Peyer's patch (tissue), 4 donors: Measurements from ENCODE around the gene HSPB8. TPM values are rescaled to one million over a fixed set of nuclear protein-coding genes. Genes with fewer than 3 reads are reported as not detected.

Experiments used
- DNase-seq, 3 donors: peaks; one replicate each; pipeline ENCODE4 v3.0.0-alpha.2; 2017 to 2019
- H3K27ac ChIP-seq, 4 donors: fragments of 200-600 bp; sonication (generic); one replicate each; pipeline ENCODE4 v1.5.1; 2016 to 2019
- H3K27me3 ChIP-seq, 2 donors: fragments of 200-600 bp; sonication (generic); one replicate each; pipeline ENCODE4 v1.5.1; 2019
- H3K36me3 ChIP-seq, 3 donors: fragments of 200-600 bp; sonication (generic); one replicate each; pipeline ENCODE4 v1.5.1; 2016 to 2019
- H3K4me1 ChIP-seq, 4 donors: fragments of 200-600 bp; sonication (generic); one replicate each; pipeline ENCODE4 v1.5.1; 2016 to 2019
- H3K4me3 ChIP-seq, 4 donors: fragments of 200-600 bp; sonication (generic); 1 replicate in 3 of 4; 2 replicates in 1 of 4; pipeline ENCODE4 v1.5.1; 2016 to 2019; ENCODE audit warnings: mild to moderate bottlenecking in 1 of 4
- H3K9me3 ChIP-seq, 4 donors: fragments of 200-600 bp; sonication (generic); one replicate each; pipeline ENCODE4 v1.5.1; 2016 to 2019; ENCODE audit warnings: mild to moderate bottlenecking in 1 of 4
- POLR2A ChIP-seq, 2 donors: fragments of 450-650 bp; IDR thresholded peaks; one replicate each; pipeline ENCODE4 v1.5.1; 2017; ENCODE audit warnings: antibody characterized with exemption in 2 of 2, mild to moderate bottlenecking in 2 of 2, moderate library complexity in 2 of 2
- total RNA-seq, 4 donors: library from RNA; depleted of rRNA; stranded (reverse); fragments of >200 nt; gene quantifications; one replicate each; pipeline ENCODE4 v1.1.0, GENCODE V29; 2016
- TF ChIP-seq, protein P1 (sequence below), 6 experiments: fragments of 450-650 bp in 4 of 6; fragments of 200-600 bp in 2 of 6; sonication (generic) in 1 of 6; IDR thresholded peaks; one replicate each; pipeline ENCODE4 v1.5.1; 2017 to 2019; ENCODE audit warnings: antibody characterized with exemption in 6 of 6, mild to moderate bottlenecking in 3 of 6, moderate library complexity in 1 of 6

Gene HSPB8
- total RNA-seq = 10 to 100 TPM in 2 of 4 donors, 1 to 10 TPM in 2; 3.7 to 20.6 (median 8.4) TPM

GRCh38 chr12:119178544-119179334, at the start of gene HSPB8:
Gene HSPB8 (plus strand): TSS chr12:119178931. CDS start chr12:119179313, 382 bp downstream.
- TF ChIP-seq POLR2A (IDR thresholded peaks at IDR 0.05) = peak in 1 of 2 donors; percentile 42
- TF ChIP-seq, protein P1, sequence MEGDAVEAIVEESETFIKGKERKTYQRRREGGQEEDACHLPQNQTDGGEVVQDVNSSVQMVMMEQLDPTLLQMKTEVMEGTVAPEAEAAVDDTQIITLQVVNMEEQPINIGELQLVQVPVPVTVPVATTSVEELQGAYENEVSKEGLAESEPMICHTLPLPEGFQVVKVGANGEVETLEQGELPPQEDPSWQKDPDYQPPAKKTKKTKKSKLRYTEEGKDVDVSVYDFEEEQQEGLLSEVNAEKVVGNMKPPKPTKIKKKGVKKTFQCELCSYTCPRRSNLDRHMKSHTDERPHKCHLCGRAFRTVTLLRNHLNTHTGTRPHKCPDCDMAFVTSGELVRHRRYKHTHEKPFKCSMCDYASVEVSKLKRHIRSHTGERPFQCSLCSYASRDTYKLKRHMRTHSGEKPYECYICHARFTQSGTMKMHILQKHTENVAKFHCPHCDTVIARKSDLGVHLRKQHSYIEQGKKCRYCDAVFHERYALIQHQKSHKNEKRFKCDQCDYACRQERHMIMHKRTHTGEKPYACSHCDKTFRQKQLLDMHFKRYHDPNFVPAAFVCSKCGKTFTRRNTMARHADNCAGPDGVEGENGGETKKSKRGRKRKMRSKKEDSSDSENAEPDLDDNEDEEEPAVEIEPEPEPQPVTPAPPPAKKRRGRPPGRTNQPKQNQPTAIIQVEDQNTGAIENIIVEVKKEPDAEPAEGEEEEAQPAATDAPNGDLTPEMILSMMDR (IDR thresholded peaks at IDR 0.05) = no peak
- peak; percentile 31 to 80 (median 62) for DNase-seq
- Histone ChIP-seq H3K4me1 (no peaks in the 10 kb centered on the region), H3K27ac (peak within 1 kb of the TSS; percentile 55 to 88 (median 70)), H3K27me3 (no peaks in the 10 kb centered on the region), H3K36me3 (no peaks in the 10 kb centered on the region), H3K4me3 (peak within 1 kb of the TSS; percentile 31 to 56 (median 39)), H3K9me3 (no peaks in the 10 kb centered on the region)

DNA sequence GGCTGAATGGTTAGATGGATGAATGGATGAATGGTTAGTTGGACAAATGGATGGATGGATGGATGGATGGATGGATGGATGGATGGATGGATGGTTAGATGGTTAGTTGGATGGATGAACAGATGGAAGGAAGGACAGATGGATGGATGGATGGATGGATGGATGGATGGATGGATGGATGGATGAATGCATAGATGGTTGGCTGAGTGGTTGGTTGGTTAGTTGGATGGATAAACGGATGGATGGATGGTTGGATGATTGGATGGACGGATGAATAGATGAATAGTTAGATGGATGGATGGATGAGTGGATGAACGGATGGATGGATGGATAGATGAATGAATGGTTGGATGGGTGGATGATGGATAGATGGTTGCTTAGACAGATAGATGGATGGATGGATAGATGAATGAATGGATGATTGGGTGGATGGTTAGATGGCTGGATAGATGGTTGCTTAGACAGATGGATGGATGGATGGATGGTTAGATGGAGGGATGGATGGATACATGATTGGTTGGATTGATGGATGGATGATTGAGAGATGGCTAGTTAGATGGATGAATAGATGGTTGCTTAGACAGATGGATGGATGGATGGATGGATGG, 48.8 kb upstream of the HSPB8 start:
- no peak overlapping the region for H3K27ac ChIP-seq
- H3K27me3 ChIP-seq = no peaks in the 10 kb centered on the region
- H3K36me3 ChIP-seq = no peaks in the 10 kb centered on the region
- TF ChIP-seq POLR2A (IDR thresholded peaks at IDR 0.05) = no peak
- TF ChIP-seq, protein P1 (IDR thresholded peaks at IDR 0.05) = no peak
- no peak for DNase-seq
- H3K9me3 ChIP-seq = no peaks in the 10 kb centered on the region
- H3K4me1 ChIP-seq = no peaks in the 10 kb centered on the region
- H3K4me3 ChIP-seq = no peak overlapping the region

DNA sequence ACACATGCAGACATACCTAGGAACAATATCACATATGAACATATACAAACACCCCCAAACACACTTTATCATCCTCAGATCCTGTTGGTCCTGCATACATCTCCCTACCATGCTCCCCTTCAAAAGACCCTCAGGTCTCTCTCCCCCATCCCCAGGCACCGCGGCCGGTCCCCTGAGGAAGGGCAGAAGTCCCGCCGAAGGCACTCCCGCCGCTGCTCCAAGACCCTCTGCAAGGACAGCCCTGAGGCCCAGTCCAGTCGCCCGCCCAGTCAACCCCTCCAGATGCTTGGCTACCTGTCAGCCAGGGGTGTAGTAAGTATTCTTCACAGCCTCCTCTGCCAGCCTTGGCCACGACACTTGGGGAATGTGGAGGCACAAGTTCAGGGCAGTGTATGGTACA, 48.2 kb upstream of the HSPB8 start:
- no peak for DNase-seq
- H3K36me3 ChIP-seq = no peaks in the 10 kb centered on the region
- TF ChIP-seq, protein P1 (IDR thresholded peaks at IDR 0.05) = no peak
- TF ChIP-seq POLR2A (IDR thresholded peaks at IDR 0.05) = no peak

DNA sequence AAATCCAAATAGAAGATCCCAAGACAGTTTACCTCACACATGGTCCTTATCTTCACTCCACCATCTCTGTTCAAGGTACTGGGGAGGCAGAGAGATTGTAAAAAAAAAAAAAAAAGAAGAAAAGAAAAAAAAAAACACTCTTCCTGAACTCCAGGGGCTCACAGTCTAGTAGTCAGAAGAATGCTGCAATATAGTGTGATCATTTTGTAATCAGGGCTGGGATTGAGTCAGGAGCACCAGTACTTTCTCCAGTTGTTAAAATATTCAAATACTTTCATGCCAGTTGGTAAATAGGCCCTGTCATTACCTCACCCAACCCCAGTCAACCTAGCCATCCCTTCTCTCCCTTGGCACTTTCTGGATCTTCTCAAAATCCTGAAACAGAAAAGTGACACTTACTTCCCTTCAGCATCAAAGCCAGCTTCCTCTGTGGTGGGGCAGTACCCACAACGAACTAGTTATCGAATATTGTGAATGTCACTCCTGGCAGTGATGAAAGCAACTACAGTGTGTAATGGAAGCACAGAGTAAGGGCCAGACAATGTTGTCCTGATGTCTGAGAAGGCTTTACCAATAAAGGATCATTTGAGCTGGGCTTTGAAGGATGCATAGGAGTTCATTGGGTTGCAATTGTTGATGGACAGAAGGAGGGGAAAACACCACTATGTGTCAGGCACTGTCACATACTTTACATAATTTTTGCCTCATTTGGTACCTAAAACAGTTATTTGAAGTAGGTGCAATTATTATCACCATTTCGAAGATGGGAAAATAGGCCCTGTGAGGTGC, 44.3 kb upstream of the HSPB8 start:
- no peak overlapping the region for H3K27ac ChIP-seq
- DNase-seq = no peak
- no peak overlapping the region for H3K4me3 ChIP-seq
- no peaks in the 10 kb centered on the region for H3K9me3 ChIP-seq
- H3K27me3 ChIP-seq = no peaks in the 10 kb centered on the region
- TF ChIP-seq POLR2A (IDR thresholded peaks at IDR 0.05) = no peak
- TF ChIP-seq, protein P1 (IDR thresholded peaks at IDR 0.05) = no peak
- H3K36me3 ChIP-seq = no peaks in the 10 kb centered on the region
- no peaks in the 10 kb centered on the region for H3K4me1 ChIP-seq

More for the DNA sequence above, 48.2 kb upstream of the HSPB8 start:
- Histone ChIP-seq H3K4me1 (no peaks in the 10 kb centered on the region), H3K4me3 (no peak overlapping the region), H3K9me3 (no peaks in the 10 kb centered on the region), H3K27me3 (no peaks in the 10 kb centered on the region), H3K27ac (no peak overlapping the region)

GRCh38 chr12:119136811-119137410, 41.8 kb upstream of the HSPB8 start:
- DNase-seq = no peak
- no peaks in the 10 kb centered on the region for H3K27me3 ChIP-seq
- no peaks in the 10 kb centered on the region for H3K4me1 ChIP-seq
- no peak for TF ChIP-seq POLR2A (IDR thresholded peaks at IDR 0.05)
- TF ChIP-seq, protein P1 (IDR thresholded peaks at IDR 0.05) = no peak
- H3K4me3 ChIP-seq = no peak overlapping the region
- H3K9me3 ChIP-seq = no peaks in the 10 kb centered on the region
- H3K27ac ChIP-seq = no peak overlapping the region
- H3K36me3 ChIP-seq = no peaks in the 10 kb centered on the region
